HG03460 (cell line): ENCODE results near the gene TUBGCP3.
A peak's percentile ranks its signal among the peaks of the same experiment; 100 is the strongest.

Experiments
- ATAC-seq: cut with Tn5 transposase; IDR thresholded peaks from one replicate; pipeline ENCODE4 v1.9.1; 2021; ENCODE audit not compliant: unreplicated experiment

Gene TUBGCP3

DNA sequence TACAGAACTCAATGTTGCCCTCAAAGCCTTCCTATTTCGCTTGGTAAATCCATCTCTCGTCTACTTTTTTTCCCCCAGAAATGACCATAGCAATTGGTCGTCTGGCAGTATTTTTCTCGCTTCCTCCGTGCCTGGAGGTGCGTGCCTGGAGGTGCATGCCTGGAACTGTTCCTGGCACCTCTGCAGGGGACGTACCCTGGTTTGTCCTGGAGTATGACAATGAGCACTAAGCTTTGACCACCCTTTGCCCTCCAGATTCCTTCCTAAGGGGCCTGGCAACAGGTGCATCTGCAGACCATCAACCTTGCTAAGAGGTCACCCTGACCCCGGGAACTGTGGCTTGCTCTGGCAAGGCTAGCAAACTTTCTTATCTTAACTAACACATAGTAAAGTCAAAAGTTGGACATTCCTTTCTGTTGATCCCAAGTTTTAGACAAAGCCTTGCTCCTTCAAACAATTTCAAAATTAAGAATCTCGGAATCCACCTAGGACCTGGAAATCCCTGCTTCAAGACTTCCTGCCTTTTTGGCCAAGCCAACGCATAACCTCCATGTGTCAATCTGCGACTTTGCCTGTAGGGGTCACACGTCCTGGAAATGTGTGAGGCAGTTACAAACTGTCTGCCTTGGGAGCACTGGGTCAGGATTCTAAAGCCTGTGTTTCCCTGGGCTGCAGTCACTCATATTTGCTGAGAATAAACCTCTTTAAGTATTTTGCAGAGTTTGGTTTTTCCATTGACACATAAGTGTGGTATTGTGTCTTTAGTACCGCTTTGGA lies 28.8 kb upstream of the TUBGCP3 start:
- ATAC-seq, result no peak

DNA sequence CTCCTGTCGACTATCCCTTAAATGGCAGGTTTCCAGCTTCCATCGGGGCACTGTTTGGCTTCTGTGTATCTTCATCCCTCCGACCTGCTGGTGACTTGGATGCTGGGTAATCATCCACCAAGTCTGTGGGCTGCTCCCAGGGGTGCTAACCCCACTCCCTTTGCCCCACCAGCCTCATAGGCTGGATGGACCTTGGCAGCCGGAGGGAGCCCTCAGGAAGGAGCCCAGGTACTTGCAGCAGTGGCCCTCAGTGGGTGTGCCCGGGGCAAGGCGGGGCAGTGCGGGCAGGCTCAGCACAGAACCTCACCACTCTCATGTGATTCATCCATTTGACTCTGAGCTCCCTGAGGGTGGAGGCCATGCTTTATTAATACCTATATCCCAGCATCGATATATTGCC lies 27.4 kb upstream of the TUBGCP3 start:
- ATAC-seq, result no peak

DNA sequence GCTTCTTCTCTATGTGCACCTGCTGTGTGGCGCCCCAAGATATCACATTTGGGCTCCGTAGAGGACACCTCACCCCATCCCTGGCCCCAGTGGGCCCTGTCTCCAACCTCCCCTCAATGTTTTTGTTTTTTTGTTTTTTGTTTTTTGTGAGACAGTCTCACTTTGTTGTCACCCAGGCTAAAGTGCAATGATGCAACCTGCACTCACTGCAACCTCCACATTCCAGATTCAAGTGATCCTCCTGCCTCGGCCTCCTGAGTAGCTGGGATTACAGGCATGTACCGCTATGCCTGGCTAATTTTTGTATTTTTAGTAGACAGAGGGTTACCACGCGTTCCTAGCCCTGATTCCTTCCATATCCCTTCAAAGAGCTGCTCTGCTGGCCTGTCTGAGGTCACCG lies 26.9 kb upstream of the TUBGCP3 start:
- ATAC-seq, result no peak

DNA sequence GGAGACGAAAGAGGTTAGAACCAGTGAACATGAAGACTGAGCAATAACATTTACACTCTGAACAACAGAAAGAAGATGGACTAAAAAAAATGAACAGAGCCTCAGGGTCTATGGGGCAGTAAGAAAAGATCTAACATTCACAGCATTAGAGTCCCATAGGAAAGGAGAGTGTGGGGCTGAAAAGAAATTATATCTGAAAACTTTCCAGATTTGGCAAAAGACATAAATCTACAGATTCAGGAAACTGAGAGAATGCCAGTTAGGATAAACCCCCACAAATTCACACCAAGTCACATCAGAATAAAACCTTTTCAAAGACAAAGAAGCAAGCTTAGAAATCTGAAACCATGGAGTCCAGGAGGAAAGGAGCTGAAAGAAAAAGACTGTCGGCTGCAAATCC lies 20.3 kb upstream of the TUBGCP3 start:
- ATAC-seq, result no peak

DNA sequence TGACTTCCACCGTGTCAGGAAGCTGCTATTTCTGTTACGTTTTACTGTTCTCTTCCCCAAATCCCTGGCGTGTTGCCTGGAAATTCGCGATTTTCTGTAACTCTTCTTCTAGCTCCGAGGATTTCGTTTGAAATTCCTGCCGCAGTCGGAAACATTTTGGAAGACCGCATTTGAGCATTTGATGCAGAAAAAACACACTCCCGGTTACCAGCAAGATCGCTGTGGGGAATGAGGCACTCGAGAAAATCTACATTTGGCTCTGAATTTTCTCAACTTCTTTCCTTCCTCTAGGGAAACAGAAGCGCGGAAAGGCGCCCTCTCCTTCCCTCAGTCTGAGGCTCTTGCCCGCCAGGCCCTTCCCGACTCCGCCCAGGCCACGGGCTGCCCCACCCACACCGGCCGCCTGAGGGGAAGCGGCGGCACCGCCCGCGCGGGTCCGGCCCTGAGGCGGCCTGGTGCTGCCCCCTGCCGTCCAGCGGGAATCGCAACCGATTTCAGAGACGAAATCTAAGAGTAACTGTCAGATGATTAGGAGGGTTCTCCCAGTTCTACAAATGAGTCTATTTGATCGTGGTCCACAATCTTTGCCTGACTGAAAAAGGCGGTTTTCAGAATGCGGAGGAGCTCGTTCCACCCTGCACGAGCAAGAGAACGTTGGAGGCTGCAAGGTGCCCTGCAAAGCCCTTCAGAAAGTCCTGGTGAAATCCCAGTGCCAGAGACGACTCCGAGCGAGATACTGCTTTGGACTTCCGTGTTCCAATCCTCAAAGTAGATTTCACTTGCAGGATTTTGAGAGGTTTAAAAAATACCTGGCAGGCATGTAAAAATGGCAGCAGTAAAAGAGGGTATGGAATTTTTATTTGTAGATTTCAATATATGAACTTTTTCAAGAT lies 18.4 kb upstream of the TUBGCP3 start:
- ATAC-seq, result peak; percentile 100

DNA sequence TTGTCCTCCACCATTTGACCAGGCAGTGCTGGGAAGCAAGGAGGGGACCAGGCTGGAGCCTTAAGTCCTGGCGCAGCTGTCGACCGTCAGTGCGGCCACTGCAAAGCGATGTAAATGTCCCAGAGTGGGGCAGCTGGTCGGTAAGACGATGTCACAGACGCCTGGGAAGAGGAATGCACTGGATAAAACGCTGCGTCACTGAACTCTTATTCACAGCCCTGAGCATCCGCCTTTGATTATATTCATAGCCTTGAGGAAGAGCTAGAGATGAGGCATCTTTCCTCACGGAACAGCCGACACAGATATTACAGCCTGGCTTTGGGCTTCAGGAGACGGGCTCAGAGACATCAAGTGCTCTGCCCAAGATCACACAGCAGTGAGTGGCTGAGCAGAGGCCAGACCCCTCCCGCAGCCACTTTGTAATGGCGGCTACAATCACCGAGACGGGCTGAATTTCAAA lies 17.6 kb upstream of the TUBGCP3 start:
- no peak for ATAC-seq

DNA sequence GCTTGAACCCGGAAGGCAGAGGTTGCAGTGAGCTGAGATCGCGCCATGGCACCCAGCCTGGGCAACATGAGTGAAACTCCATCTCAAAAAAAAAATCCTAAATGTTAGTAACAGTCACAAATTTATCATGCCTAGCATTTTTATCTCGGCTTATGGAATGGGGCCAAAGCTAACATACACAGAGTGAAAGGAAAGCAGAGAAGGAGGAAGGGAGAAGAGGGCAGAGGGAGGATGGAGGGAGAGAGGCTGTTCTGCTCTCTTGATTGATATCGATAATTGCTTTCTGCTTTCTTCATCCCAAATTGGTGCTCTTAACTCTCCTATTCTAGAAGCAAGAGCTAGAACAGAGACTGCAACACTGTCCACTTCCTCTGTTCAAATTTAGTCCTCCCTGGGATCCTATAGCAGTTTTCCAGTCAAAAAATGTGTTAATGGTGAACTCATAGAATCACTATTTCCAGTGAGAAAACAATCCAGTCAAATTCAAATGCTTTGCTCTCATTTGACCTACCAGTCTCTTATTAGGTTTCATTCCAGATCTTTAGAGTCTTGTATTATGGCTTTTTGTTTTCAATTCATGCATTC lies 15.8 kb upstream of the TUBGCP3 start:
- no peak for ATAC-seq

DNA sequence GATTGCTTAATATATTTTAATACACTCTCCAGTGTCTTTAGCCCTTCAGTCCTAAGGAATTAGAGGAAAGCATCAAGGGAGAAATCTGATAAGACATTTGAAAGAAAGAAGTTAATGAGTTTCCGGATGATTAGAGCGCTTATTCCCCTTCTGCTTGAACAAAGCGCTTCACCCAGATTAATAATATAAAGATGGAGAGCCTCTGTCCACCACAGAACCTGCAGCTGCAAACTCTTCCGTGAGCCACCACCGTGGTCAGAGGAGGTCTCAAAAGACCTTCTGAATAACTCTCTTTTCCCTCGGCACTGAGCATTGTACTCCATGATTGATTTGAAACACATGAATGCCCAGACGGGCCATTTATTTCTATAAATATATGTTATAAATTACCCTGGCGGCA lies 14.2 kb upstream of the TUBGCP3 start:
- ATAC-seq, result no peak

DNA sequence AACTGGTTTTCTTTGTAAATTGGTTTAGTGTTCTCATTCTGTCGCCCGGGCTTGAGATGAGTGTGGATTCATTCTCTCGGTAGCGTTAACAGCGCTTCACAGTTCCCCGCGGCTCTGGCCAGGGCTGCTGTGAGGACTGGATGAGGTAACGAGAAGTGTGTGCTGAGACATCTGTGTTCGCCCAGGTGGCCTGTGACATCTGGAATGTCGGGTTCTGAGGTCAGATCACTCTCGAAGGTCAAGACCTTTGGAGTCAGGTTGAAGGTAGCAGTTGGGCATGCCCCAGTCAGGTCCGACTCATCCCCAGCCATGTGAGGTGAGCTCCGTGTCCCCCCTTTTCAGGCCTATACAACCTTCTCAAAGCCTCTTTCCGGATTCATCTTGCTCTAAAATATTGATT lies 13.4 kb upstream of the TUBGCP3 start:
- no peak for ATAC-seq

DNA sequence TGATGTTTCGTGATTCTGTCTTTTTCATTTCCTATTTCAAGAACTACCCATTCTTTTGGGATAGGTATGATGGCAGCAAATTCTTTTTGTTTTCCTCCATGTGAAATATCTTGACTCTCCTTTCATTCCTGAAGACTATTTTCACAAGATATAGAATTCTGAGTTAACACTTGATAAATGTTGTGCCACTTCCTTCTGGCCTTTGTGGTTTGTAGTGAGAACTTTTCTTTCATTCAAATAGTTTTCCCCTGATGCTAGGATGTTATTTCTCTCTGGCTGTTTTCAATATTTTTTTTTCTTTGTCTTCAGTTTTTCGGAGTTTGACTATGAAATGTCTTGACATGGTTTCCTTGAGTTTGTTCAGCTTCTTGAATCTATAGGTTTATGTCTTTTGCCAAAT lies 8.3 kb upstream of the TUBGCP3 start:
- ATAC-seq, result no peak

DNA sequence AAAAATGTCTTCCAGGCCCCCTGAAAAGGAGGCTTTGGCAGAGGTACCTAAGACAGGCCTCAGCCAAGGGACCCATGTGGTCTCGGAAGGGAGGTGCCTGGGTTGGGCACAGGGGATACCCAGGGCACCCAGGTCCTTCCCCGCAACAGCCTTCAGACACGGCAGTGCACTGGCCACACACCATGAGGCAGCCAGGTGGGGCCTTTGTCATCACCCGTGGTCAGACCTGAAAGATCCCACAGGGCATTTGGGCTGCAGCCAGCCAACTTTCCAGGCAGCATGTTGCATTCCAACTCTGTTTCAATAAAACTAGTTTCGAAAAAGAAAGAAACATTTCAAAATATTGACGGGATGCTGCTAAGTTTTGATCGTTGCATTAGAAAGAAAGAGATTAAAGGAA lies 4.7 kb upstream of the TUBGCP3 start:
- ATAC-seq, result no peak

DNA sequence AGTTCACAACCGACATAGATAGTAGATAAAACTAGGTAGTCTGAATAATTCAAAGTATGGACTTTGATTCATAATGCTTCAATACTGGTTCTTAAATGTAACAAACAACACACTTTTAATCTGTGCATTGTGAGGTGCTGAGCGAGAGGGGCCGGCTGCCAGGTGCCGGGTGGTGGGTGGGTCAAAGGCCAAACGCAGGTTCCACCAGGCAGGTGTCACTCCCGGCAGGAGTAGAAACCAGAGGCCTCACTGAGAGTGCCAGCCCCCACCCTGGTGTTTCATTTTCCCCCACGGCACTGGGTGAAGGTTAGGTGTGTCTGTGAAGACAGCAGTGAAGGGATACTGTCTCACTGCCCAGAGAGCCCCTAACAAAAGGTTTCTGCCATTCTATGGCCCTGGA lies 4.2 kb upstream of the TUBGCP3 start:
- ATAC-seq, result no peak

DNA sequence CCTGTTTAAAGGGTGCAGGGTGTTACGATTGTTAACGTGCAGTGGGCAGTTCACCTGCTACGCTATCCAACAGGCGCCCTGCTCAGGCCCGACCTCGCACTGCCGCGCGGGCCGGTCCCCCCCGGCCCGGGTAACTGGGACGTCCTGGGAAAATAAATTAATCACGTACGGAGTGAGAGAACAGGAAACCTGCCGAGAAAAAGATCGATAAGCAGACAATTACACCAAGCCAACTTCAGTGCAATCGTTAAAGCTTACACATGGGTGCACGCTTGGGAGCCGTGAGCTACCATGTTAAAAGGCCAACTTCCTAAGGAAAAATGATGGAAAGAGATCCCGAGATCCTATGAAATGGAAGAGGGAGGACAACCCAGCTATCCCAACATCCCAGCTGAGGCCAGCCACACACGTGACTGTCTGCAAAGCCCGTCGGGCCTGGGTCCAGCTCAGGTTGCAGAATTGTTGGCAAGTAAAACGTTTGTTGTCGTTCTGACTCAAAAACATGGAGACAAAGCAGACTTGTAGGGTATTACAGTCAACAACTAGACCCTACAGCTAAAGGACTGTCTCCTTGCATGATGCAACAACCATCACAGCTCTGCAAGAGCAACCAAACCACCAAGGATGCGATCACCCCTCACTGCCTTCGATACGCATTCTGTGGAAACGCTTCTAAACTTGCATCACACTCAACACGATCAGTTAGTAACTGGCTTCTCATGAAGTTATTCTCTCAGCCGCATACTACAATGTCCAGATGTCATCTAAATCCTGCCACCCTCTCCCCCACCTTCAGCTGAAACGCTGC lies 741 bp upstream of the TUBGCP3 start:
- ATAC-seq, result no peak

DNA sequence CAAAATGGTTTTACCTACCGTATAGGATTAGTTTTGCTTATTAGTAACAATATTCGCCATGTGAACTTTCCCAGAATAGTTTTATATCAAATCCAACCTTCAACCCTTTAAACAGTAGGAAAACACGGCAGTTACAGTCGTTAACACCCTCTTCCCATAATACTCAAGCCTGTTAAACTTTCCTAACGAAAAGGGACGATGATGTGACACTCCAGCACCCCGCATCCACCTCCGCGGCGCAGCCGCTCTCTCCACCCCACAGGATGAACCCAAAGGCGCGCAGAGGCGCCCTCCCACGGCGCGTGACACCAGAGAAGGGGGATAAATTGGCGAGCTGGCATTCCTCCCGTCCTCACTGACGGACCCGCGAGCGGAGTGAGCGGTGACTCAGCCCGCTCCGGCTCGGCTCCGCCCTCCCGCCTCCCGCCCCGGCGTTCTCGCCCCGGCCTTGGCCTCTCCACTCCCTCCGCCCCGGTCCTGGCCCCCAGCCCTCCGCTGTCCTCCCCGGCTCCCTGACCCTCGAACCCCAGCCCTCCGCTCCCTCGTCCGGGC lies 665 bp downstream of the TUBGCP3 start:
- peak; percentile 46 for ATAC-seq

DNA sequence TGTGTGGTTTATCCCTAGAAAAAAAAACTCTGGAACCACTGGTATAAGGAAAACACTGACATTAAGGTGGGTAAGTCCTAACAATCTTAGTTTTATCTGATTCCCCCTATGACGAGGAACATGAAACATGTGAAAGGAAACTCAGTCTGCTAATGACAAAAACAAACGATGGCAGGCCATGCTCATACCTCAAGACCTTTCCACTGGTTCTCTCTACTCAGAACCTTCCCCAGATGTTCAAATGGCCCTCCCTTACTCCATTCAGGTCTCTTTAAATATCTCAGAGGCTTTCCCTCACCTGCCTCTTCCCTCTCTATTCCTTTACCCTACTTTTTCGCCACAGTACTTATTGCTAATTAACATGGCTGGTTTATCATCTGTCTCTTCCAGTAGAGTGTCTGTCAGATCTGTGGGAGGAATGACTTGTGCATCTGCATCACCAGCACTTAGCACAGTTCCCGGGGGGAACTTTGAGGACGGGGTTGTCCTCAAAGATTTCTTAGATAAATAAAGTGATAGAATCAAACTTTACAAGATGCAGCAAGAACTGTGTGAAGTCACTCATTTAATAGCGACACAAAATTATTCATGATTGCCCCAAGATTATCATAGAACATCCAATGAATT lies 1.5 kb downstream of the TUBGCP3 start:
- ATAC-seq, result no peak

DNA sequence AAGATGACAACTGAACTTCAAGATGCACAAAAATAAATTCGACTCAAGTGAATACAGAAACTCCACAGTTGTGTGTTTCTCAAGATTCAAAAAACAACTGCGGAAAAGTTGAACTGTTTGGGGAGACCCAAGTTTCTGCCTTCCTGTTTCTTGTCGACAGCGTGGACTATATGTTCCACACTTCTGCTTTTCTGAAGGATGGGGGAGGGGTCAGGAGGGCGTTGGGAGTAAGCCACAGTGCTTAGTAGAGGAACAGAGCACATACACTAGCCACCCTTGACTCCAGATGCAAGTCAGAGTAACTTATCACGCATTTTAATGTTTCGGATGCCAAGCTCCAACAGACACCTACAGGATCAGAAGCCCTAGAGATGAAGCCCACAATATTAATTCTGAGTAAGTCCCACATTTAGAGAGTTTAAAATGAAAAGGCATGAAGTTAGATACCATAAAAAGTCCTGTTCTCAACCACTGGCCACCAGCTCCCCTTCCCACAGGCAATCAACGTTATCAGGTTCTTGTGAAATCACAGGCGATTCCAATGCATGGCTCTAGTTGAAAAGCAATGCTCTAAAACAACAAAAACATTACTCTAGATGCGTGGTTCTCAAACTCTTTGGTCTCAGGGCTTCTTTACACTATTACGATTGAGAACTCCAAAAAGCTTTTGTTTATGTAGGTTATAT lies 4.2 kb downstream of the TUBGCP3 start:
- ATAC-seq, result no peak

DNA sequence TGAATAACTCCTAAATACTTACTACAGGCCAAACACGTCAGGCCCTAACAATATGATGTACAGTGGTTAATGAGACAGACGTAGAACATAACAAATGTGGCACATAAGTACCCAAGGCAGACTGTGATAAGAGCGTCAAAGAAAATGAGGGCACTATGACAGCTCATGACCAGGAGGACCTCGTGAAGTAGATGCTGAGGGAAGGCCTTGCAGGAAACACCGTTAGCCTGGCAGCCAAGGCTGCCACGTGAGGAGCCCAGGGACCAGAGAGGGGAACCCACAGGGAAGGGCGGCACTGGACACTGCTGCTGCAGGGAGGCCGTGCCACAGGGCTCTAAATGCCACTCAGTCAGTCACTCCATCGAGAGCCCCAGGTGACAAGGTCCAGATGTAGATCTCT lies 5.7 kb downstream of the TUBGCP3 start:
- ATAC-seq, result no peak

DNA sequence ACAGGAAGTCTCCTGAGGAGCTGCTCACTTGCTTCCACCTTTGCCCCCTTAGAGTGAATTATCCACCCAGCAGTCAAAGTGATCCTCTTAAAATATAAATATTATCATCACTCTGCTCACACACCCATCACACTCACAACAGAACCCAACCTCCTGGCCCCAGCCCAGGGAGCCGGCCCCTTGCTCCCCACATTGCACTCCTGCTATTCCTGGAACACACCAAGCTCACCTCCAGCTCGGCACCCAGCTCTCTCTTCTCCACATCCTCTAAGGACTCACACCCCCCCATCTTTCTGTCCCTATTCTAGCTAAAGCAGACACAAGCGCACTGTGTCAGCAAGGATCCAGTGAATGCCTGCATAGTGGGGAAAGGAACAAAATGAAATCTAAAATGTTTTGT lies 7.0 kb downstream of the TUBGCP3 start:
- no peak for ATAC-seq

DNA sequence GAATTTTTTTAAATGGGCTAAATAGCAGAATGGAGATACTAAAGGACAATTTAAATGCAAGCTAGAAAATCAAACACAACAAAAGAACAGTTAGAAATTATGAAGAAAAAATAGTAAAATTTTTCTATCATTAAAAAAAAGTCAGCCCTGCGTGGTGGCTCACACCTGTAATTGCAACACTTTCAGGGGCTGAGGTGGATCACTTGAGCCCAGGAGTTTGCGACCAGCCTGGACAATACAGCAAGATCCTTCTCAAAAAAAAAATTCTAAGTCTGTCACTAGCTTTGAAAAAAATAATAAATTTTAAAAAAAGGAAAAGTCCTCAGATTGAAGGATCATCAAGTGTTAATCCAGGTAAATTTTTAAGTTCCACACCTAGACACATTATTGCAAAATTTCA lies 7.7 kb downstream of the TUBGCP3 start:
- no peak for ATAC-seq
